Measurements from ENCODE around the gene CARS2.

The CARS2 gene

DNA sequence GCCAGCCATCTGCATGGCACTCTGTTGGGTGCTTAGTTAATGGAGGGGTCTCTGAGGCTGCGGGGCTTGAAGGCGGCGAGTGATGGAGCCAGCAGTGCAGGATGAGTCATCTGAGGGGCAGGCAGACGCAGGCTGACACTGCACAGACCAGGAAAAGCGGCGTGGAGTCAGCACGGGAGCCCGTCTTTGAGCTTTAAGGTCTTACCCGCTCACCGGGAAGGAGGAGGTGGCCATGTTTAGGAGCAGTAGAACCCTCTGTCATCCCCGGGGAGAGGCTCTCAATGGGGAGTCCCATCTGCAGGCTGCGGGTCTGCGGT is 77.5 kb downstream of the CARS2 start:
- TF ChIP-seq, protein P1, sequence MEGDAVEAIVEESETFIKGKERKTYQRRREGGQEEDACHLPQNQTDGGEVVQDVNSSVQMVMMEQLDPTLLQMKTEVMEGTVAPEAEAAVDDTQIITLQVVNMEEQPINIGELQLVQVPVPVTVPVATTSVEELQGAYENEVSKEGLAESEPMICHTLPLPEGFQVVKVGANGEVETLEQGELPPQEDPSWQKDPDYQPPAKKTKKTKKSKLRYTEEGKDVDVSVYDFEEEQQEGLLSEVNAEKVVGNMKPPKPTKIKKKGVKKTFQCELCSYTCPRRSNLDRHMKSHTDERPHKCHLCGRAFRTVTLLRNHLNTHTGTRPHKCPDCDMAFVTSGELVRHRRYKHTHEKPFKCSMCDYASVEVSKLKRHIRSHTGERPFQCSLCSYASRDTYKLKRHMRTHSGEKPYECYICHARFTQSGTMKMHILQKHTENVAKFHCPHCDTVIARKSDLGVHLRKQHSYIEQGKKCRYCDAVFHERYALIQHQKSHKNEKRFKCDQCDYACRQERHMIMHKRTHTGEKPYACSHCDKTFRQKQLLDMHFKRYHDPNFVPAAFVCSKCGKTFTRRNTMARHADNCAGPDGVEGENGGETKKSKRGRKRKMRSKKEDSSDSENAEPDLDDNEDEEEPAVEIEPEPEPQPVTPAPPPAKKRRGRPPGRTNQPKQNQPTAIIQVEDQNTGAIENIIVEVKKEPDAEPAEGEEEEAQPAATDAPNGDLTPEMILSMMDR (IDR thresholded peaks at IDR 0.05) = no peak
- no peak for TF ChIP-seq ZFX (IDR thresholded peaks at IDR 0.05; ENCODE audit: borderline replicate concordance)
- H3K27ac ChIP-seq = no peak overlapping the region

DNA sequence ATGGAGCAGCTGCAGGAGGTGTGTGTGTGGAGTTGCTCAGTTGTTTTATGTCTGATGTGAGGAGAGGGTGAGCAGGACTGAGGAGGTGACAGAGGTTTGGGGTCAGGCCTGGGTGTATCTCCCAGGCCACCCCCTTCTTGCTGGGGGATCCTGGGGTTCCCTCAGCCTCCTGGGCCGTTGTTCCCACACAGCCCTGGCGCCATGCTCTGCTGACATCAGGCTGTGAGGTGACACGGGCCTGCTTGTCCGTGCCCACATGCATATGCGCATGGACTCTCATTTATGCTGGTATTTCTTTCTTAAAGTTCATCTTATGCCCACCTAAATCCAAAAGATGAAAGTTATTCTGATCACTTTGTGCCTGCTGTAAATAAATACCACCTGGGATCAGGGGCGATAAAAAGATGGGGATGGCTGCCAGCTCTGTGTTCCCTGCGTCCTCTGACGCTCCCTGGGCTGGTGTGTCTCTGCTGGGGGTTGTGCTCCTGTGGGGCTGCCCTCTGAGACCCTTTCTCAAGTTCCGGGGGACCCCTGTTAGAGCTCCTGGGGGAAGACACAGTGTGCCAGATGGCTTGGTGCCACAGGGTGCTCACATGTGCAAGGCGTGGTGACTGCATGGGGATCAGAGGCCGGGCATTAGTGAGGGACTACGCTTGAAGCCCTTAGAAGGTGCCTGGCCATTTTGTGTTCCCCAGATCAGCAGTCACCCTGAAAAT is 78.0 kb downstream of the CARS2 start:
- no peak for TF ChIP-seq ZFX (IDR thresholded peaks at IDR 0.05; ENCODE audit: borderline replicate concordance)
- TF ChIP-seq, protein P1 (IDR thresholded peaks at IDR 0.05) = no peak
- H3K27ac ChIP-seq = no peak overlapping the region

DNA sequence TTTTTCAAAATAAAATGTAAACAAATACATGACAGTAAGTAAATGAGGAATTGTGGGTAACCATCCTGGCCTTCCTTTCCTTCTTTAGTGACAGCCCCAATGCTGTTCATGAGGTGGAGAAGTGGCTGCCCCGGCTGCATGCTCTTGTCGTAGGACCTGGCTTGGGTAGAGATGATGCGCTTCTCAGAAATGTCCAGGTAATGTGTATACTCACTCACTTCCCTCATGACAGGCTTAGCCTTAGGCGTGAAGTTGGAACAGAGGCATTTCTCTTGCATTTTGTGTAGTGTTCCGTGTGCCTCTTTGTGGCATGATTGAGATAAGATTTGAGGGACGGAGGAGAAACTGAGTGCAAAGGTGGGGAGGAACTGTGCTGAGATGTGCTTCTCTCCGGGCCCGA is 78.6 kb downstream of the CARS2 start:
- no peak for TF ChIP-seq ZFX (IDR thresholded peaks at IDR 0.05; ENCODE audit: borderline replicate concordance)
- TF ChIP-seq, protein P1 (IDR thresholded peaks at IDR 0.05) = no peak
- H3K27ac ChIP-seq = no peak overlapping the region

DNA sequence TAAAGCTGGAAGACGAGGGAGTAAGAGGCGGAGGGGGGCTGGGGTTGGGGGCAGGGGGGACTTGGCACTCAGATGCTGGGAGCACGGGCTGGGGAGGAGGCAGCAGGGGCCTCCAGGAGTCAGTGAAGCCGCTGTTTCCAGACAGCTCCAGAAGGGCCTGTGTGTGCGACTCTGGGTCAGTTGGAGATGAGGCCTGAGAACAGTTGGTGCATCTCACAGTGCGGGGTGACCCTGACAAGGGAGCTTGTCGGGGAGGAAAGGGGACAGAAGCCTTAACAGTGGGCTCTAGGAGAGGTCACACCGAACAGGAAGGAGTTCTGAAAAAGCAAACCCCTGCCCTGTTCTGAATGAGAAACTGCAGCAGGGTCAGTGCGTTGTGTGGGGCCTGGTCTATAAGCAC is 79.4 kb downstream of the CARS2 start:
- TF ChIP-seq, protein P1 (IDR thresholded peaks at IDR 0.05) = no peak
- TF ChIP-seq ZFX (IDR thresholded peaks at IDR 0.05; ENCODE audit: borderline replicate concordance) = no peak
- H3K27ac ChIP-seq = no peak overlapping the region

DNA sequence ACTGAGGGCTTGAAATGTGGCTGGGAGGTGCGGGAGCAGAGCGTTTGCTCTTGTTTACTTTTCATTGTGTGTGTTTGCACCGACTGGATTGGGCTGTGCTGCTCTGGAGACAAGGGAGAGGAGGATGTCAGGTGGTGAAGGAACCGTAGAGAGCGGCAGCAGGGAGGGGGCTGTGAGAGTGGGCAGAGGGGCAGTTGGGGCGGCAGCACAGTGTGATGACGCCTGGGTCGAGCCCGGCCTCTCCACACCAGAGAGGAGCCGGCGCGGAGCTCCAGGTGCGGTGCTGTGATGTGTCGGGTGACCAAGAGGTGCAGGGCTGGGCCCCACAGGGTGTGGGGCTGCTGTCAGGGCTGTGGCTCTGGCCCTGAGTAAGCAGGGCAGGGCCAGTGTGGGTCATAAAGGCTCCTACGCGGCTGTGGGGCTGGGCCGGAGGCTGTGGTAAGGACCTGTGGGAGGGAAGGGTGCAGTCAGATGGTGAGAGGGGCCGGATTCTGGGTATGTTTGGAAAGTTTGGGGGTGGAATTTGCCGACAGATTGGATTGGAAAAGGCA is 80.1 kb downstream of the CARS2 start:
- TF ChIP-seq ZFX (IDR thresholded peaks at IDR 0.05; ENCODE audit: borderline replicate concordance) = no peak
- TF ChIP-seq, protein P1 (IDR thresholded peaks at IDR 0.05) = no peak

DNA sequence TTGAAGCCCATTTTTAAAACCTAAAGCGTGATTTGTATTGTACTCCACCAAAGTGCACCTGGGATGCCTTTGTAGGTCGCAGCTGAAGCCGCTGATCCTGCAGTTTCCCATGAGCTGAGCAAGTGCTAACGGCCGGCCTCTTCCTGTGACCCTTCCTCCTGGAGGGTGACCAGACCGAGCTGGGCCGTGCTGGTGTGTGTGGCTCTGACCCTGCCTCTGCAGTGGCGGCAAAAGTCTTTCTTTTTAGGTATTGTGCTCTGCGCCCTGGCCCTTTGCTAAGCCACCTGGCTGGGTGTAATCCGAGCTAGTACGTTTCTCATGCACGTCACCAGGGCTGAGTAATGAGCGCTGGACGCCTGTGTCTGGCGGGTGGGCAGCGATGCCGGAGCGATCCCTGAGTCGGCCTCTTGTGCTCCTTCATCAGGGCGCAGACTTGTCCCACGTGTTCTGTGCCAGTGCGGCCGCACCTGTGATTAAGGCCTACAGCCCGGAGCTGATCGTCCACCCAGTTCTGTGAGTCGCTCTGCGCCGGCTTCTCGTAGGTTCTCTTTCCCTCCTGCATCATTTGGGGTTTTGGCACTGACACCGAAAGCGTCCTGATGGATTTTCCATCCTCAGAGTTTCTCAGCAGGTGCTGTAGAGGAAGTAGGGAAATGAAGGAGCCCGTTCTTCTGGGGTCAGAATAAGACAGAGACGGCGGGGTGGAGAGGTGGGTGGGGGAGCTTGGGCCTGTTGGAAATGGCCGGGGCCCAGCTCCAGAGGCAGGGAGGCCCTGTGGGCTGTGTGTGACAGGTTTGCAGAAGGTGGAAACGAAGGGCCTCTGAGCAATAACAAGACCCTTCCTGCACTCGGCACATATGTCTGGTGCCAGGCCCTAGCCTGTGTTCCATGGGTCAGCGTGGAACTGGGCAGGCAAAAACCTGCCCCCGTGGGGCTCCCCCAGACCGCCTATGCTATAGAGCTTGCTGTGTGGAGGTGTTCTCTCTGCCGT is 80.9 kb downstream of the CARS2 start:
- TF ChIP-seq, protein P1 (IDR thresholded peaks at IDR 0.05) = no peak
- no peak for TF ChIP-seq ZFX (IDR thresholded peaks at IDR 0.05; ENCODE audit: borderline replicate concordance)
- no peak overlapping the region for H3K27ac ChIP-seq

More for the DNA sequence above, 80.1 kb downstream of the CARS2 start:
- no peak overlapping the region for H3K27ac ChIP-seq

Data from 22Rv1 (cell line).